OCI-LY3 (cell line): Measurements from ENCODE around the gene OR7C2.

ENCODE experiments used
- EZH2phosphoT487 ChIP-seq: fragments of 200-600 bp; shearing (Covaris generic); IDR thresholded peaks from 2 replicates; pipeline ENCODE4 v1.6.1; 2018; ENCODE audit warnings: antibody characterized with exemption, mixed run types, low read depth
- TF ChIP-seq, protein P1 (sequence below): fragments of 200-600, 300-600 bp; sonication (generic); IDR thresholded peaks from 2 replicates; pipeline ENCODE4 v1.5.1; 2014; ENCODE audit warnings: antibody characterized with exemption, low read length, low read depth

DNA sequence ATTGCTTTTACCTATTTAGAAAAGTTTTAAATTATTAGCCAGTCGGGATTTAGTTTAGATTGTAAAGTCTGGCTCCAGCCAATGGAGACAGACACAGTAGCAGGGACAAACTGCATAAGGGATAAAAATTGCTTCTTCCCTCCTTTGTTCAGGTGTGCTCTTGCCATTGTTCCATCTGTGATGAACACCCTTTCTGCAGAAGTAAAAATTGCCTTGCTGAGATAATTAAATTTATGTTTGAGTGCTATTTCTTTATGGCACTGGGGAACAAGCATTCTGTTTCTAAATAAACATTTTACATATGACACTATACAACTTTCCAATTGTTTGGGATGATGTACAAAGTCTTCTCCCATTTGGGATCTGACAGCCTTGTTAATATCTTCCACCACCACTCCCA lies 18.0 kb downstream of the OR7C2 start:
- TF ChIP-seq, protein P1, sequence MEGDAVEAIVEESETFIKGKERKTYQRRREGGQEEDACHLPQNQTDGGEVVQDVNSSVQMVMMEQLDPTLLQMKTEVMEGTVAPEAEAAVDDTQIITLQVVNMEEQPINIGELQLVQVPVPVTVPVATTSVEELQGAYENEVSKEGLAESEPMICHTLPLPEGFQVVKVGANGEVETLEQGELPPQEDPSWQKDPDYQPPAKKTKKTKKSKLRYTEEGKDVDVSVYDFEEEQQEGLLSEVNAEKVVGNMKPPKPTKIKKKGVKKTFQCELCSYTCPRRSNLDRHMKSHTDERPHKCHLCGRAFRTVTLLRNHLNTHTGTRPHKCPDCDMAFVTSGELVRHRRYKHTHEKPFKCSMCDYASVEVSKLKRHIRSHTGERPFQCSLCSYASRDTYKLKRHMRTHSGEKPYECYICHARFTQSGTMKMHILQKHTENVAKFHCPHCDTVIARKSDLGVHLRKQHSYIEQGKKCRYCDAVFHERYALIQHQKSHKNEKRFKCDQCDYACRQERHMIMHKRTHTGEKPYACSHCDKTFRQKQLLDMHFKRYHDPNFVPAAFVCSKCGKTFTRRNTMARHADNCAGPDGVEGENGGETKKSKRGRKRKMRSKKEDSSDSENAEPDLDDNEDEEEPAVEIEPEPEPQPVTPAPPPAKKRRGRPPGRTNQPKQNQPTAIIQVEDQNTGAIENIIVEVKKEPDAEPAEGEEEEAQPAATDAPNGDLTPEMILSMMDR: no peak
- TF ChIP-seq EZH2phosphoT487: no peak
